IgD-negative memory B cell (primary cell): ENCODE data around the gene FAM229A. TPM values are rescaled to one million over a fixed set of nuclear protein-coding genes. Genes with fewer than 3 reads are reported as not detected.

ENCODE experiments used
- H3K27ac Mint-ChIP-seq, 3 donors: one replicate each; pipeline ENCODE4 v1.8.0; 2020 to 2022; ENCODE audit warnings: mild to moderate bottlenecking in 3 of 3, mixed read lengths in 3 of 3, moderate library complexity in 1 of 3
- H3K27me3 Mint-ChIP-seq: one replicate; pipeline ENCODE4 v1.8.0; 2021; ENCODE audit warnings: mixed read lengths
- H3K36me3 Mint-ChIP-seq: one replicate; pipeline ENCODE4 v1.8.0; 2020; ENCODE audit warnings: mild to moderate bottlenecking, mixed read lengths
- H3K4me1 Mint-ChIP-seq, 3 donors: one replicate each; pipeline ENCODE4 v1.8.0; 2020 to 2022; ENCODE audit warnings: mixed read lengths in 3 of 3, mild to moderate bottlenecking in 1 of 3
- H3K4me3 Mint-ChIP-seq, 4 donors: one replicate each; pipeline ENCODE4 v1.8.0; 2020 to 2022; ENCODE audit warnings: mild to moderate bottlenecking in 4 of 4, mixed read lengths in 4 of 4, moderate library complexity in 3 of 4
- H3K9me3 Mint-ChIP-seq, 3 donors: one replicate each; pipeline ENCODE4 v1.8.0; 2020 to 2021; ENCODE audit warnings: mixed read lengths in 3 of 3, mild to moderate bottlenecking in 1 of 3
- polyA plus RNA-seq: library from polyadenylated mRNA; unstranded; fragments of 300-500 nt; fragmentation: Illumina TruSeq; gene quantifications from one replicate; pipeline ENCODE4 v1.2.3, GENCODE V29; 2021

Gene FAM229A
- polyA plus RNA-seq, 1 donor from 2014 or later = 1.7 TPM

DNA sequence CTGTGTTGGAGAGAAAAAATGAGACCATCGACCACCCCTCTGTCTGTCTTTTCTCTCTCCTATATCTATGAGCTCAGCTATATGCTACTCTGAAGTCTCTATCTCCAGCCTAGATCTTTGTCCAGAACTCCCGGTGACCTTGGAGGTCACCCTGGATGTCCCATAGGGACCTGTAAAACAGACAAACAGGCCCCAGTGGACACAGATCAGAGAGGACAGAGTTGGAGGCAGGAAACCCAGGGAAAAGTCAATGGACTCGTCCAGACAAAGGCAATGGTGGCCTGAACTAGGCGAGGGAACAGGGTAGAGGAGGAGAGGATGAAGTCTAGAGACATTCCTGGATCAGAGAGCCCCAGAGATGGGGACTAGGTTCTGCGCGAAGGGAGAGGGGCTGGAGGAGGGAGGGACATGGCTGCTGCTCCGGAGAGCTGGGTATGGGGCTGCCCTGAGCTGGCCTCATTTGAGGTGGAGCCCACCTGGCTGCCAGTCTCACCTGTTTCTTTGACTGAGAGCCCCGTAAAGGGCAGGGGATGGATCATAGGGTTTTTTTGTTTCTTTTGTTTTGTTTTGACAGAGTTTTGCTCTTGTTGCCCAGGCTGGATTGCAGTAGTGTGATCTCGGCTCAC is 15.6 kb downstream of the FAM229A start:
- H3K9me3 Mint-ChIP-seq = no peaks in the 10 kb centered on the region
- H3K27me3 Mint-ChIP-seq = no peaks in the 10 kb centered on the region
- H3K27ac Mint-ChIP-seq = peak overlapping the region in 1 of 3 donors; percentile 19
- H3K36me3 Mint-ChIP-seq = peaks cover 2% of the 10 kb centered on the region
- H3K4me3 Mint-ChIP-seq = peak overlapping the region in 1 of 4 donors; percentile 54
- H3K4me1 Mint-ChIP-seq = peaks cover 1 to 22% (median 20%) of the 10 kb centered on the region in 3 donors

DNA sequence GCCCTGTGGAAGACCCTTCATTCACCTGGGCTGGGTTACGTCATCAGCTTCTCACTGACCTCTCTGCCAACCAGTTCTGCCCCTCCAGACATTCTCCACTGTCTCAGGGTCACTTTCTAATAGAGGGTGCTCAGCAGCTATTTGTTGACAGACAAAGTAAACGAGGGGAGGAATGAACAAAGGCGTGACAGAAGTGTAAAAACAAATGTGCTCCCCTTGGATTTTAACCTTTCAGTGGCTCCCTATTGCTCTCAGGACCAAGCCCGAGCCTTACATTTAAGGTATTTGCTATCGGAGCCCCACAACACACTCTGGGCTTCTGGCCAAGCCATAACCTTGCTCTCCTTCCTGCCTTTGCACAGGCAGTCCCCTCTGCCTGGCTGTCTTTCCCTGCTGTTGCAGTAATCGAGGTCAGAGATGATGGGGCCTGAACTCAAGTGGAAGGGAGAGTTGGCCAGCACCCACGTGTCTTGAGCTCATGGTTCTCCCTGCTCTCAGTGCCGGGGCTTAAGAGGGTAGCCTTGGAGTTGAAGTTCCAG is 16.9 kb downstream of the FAM229A start:
- peaks cover 2% of the 10 kb centered on the region for H3K36me3 Mint-ChIP-seq
- H3K27ac Mint-ChIP-seq = peak overlapping the region in 2 of 3 donors; percentile 31 to 40
- no peaks in the 10 kb centered on the region for H3K27me3 Mint-ChIP-seq
- no peaks in the 10 kb centered on the region for H3K9me3 Mint-ChIP-seq
- peaks cover 0 to 16% (median 14%) of the 10 kb centered on the region in 3 donors for H3K4me1 Mint-ChIP-seq
- H3K4me3 Mint-ChIP-seq = peak overlapping the region in 1 of 4 donors; percentile 60

DNA sequence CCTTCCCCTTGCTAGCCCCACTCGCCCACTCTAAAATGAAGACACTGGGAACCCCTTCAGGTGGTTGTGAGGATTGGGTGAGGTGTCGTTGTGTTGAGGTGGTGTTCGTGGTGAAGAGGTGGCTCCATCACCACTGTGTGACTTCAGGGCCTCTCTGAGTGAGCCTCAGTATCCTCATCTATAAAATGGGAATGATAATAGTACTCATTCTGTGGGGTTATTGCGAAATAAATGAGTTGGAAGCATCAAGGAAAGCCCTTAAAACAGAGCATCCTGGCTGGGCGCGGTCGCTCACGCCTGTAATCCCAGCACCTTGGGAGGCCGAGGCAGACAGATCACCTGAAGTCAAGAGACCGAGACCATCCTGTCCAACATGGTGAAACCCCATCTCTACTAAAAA is 19.6 kb downstream of the FAM229A start:
- peaks cover 1% of the 10 kb centered on the region for H3K27me3 Mint-ChIP-seq
- H3K36me3 Mint-ChIP-seq = no peaks in the 10 kb centered on the region
- H3K4me1 Mint-ChIP-seq = peaks cover 15 to 30% (median 19%) of the 10 kb centered on the region in 3 donors
- no peaks in the 10 kb centered on the region for H3K9me3 Mint-ChIP-seq
- H3K4me3 Mint-ChIP-seq = peak overlapping the region in 1 of 4 donors; percentile 17
- H3K27ac Mint-ChIP-seq = no peak overlapping the region

DNA sequence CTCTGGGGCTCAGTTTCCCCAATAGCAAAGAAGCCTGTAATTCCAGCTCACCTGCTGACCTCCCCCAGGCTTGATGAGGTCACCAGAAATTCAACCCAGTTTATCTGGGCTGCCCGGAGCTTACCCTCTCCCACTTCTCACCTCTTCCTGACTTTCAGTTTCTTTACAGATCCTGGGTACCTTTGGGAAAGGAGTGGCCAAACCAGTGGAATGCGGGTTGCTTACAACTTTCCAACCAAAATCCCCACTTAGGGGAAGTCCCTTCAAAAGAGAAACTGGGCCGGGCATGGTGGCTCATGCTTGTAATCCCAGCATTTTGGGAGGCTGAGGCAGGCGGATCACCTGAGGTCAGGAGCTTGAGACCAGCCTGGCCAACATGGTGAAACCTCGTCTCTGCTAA is 20.3 kb downstream of the FAM229A start:
- Mint-ChIP-seq H3K9me3 (no peaks in the 10 kb centered on the region), H3K4me3 (no peak overlapping the region), H3K4me1 (peaks cover 21 to 32% (median 23%) of the 10 kb centered on the region in 3 donors), H3K27ac (no peak overlapping the region), H3K36me3 (no peaks in the 10 kb centered on the region), H3K27me3 (peaks cover 1% of the 10 kb centered on the region)

DNA sequence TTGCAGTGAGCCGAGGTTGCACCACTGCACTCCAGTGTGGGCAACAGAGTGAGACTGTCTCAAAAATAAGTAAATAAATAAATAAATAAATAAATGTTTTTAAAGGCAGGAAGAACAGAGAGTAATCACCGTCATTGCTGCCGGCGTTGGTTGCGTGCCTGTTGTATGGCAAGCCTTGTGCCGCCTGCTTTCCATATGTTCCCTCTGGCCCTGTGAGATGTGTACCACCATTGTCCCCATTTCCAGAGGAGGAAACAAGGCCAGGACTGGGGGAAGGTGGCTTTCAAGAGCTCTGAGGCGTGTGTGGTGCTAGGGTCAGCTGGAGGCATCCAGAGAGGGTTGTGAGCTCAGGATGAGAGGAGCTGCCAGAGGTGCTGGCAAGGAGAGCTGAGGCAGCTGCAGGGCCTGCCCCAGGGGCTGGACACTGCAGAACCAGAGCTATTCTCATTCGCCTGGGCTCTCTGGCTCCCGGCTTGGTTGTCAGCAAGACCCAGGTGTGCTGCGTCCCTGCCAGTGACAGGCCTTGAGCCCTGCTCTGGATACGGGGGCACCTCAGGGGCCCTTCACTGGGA is 21.0 kb downstream of the FAM229A start:
- no peak overlapping the region for H3K4me3 Mint-ChIP-seq
- H3K27me3 Mint-ChIP-seq = peaks cover 1% of the 10 kb centered on the region
- H3K36me3 Mint-ChIP-seq = no peaks in the 10 kb centered on the region
- H3K9me3 Mint-ChIP-seq = no peaks in the 10 kb centered on the region
- H3K4me1 Mint-ChIP-seq = peaks cover 23 to 33% (median 24%) of the 10 kb centered on the region in 3 donors
- H3K27ac Mint-ChIP-seq = no peak overlapping the region

DNA sequence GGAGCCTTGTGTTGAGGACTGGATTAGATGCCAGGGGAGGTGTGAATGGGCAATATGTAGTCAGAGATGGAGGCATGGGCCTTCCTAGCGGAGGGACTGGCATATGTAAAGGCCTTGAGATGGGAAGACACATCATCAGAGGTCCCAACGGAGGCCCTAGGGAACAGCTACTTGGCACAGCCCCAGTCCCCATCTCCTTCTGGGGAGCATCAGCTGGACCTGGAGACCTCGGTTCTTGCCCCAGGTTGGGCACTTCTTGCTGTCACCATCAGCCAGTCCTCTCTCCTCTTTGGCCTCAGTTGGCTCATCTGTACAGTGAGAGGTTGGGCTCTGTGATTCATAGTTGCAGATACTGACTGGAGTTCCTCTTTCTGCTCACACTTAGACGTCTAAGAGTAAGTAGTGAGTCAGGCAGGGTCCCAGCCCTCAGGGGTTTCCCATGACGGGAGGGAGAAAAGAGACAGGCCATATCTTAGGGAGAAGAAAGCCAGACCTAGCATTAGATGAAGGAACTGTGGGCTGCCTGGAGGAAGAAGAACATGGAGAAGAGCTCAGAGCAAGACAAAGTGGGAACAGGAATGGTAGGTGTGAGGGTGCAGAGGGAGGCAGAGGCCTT is 22.8 kb downstream of the FAM229A start:
- peaks cover 1% of the 10 kb centered on the region for H3K27me3 Mint-ChIP-seq
- peaks cover 23 to 36% (median 29%) of the 10 kb centered on the region in 3 donors for H3K4me1 Mint-ChIP-seq
- H3K27ac Mint-ChIP-seq = peak overlapping the region in 2 of 3 donors; percentile 7 to 39
- H3K36me3 Mint-ChIP-seq = no peaks in the 10 kb centered on the region
- H3K9me3 Mint-ChIP-seq = no peaks in the 10 kb centered on the region
- peak overlapping the region in 3 of 4 donors; percentile 8 to 49 (median 43) for H3K4me3 Mint-ChIP-seq

DNA sequence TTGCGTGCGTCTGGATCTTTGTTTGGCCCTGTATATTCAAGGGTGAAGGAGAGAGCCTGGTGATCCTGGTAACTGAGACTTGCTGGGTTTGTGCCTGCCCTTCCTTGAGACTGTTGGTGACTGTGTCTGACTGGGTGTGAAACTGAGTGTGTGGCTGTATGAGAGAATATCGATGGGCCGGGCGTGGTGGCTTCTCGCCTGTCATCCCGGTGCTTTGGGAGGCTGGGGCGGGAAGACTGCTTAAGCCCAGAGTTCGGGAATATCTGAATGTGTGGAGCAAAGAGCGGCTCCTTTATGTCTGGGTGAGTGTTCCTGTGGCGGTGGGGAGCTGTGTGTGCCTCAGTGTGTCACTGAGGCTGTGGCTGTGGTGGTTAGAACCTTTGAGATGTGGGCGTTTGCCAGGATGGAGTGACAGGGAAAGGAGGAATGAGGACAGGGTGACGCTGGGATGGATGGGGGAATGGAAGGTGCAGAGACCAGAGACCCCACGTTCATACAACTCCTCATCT is 23.6 kb downstream of the FAM229A start:
- Mint-ChIP-seq H3K9me3 (no peaks in the 10 kb centered on the region), H3K27me3 (peaks cover 1% of the 10 kb centered on the region), H3K27ac (peak overlapping the region in 1 of 3 donors; percentile 29), H3K4me1 (peaks cover 28 to 43% (median 34%) of the 10 kb centered on the region in 3 donors), H3K4me3 (peak overlapping the region in 2 of 4 donors; percentile 16 to 39), H3K36me3 (no peaks in the 10 kb centered on the region)

DNA sequence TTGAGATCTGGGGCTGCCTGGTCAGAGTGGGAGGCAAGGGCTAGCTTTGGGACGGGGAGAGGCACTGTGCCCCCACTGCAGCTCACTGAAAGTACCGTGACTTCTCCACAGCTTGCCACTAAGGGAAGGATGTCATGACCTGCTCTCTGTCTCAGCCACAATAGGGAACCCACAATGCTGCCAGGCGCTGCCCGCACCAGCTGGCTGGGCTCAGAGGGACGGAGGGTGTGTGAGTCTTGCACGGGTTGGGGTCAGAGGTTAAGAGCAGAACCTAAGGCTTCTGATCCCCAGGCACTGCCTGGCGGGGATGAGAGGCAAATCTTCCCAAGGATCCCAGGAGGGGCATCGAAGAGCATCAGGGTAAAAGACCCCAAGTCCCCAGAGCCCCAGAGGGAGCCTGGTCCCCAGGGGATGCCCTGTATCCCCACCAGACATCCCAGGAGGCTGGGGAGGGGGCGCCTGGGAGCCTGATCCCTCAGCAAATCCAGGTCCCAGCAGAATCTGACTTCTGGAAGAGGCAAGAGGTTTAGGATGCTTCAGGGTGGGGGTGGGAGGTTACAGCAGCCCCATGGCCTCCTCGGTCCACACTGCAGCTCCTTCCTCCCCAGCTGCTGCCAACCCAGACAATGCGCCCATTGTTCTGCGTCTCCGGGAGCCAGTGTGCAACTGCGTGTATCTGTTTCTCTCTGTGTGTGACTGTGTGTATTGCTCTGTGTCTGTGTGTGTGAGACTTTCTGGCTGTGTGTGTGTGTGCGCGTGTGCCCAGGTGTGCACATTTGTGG is 24.2 kb downstream of the FAM229A start:
- Mint-ChIP-seq H3K36me3 (no peaks in the 10 kb centered on the region), H3K27me3 (peaks cover 1% of the 10 kb centered on the region), H3K4me1 (peaks cover 34 to 48% (median 38%) of the 10 kb centered on the region in 3 donors), H3K4me3 (peak overlapping the region; percentile 64 to 88 (median 75)), H3K9me3 (no peaks in the 10 kb centered on the region), H3K27ac (peak overlapping the region; percentile 82 to 92 (median 88))

DNA sequence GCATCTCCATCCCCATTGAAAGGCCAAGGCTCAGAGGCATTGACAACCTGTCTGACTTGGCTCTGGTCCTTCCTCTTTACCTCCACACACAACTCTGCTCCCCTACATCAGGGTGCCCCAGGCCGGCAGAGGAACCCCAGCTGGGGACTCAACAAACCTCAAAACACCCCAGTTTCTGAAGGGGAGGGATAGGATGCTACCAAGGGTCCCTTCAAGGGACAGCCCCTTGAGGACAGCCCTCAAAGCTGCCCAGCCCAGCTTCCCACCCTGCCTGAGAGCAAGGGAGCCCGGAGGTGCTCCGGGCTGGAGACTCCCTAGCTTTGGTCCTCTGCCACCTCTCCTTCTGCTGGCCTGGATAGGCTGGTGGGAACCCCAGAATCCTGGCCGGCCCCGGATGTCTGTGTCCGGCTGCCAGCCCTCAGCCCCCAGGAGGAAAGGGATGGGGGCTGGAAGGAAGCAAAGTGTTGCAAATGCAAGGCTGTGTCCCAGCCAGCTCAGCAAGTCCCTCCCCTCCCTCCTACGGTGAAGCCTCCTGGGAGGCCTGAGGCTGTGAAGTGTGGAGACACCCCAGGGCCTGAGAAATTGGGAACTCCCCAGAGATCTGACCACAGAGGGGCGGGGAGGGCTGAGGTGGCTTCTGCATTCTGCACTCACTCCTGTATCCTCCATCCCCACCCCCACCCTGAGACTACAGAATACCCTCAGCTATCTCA is 25.2 kb downstream of the FAM229A start:
- Mint-ChIP-seq H3K27ac (peak overlapping the region; percentile 82 to 92 (median 88)), H3K36me3 (no peaks in the 10 kb centered on the region), H3K27me3 (peaks cover 1% of the 10 kb centered on the region), H3K9me3 (no peaks in the 10 kb centered on the region), H3K4me3 (peak overlapping the region; percentile 82 to 88 (median 84)), H3K4me1 (peaks cover 34 to 47% (median 38%) of the 10 kb centered on the region in 3 donors)

DNA sequence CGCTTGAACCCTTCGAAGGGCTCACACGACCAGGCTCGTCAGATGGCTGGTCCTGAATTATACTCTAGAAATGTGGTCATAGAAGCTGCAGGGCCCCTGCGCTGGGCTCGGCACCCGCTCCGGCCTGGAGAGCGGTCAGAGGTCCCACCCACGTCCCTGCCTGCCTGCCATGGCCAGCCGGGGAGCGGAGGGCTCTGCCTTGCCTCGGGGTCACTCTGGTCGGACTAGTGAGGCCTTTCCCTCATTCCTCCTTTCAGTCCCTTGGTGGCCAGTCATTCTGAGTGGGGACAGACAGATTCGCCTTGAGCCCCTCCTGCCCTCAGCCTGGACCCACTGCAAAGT is 25.7 kb downstream of the FAM229A start:
- Mint-ChIP-seq H3K4me1 (peaks cover 34 to 47% (median 40%) of the 10 kb centered on the region in 3 donors), H3K36me3 (no peaks in the 10 kb centered on the region), H3K4me3 (peak overlapping the region; percentile 82 to 88 (median 84)), H3K9me3 (no peaks in the 10 kb centered on the region), H3K27me3 (peaks cover 1% of the 10 kb centered on the region), H3K27ac (peak overlapping the region; percentile 58 to 92 (median 88))

DNA sequence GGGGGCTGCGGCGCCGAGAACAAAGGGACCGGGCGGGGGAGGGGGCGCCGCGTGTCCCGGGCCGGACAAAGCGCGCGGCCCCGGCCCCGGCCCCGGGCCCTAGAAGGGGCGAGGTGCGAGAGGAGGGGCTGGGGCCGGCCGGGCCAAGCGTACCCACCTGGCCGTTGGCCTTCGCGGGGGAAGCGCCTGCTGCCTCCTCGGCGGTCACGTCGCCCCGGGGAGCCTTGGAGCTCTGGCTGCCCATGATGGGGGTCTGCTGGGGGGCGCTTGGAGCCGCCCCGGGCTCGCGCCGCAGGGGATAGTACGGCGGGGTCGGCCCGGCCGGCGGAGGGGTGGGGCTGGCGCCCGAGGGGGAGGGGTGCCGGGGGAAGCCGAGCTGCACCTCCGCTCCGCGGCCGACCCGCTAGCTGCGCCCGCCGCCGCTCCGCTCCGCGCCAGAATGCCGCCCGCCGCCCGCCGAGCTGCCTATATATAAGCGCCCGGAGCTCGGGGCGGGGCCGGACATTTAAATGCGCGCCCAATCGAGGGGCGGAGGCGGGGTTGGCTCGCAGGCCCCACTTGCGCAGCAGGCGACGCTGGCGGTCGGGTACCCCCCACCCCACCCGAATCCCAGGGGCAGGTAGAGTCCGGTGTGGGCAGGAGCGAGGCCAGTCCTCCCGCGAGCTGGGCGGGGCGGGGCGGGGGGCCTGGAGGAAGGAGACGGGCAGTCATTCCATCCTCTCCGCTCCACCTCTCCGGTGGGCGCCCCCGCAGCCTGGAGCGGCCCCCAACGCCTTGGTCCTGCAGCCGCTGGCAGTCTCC is 26.3 kb downstream of the FAM229A start, which contains the start of gene MARCKSL1:
Gene MARCKSL1, minus strand, starts transcription at position 444 of the 801 bp plus-strand sequence. Its CDS starts 200 bp downstream, at position 244.
- H3K4me1 Mint-ChIP-seq = peaks cover 34 to 47% (median 43%) of the 10 kb centered on the region in 3 donors
- no peaks in the 10 kb centered on the region for H3K36me3 Mint-ChIP-seq
- H3K9me3 Mint-ChIP-seq = no peaks in the 10 kb centered on the region

DNA sequence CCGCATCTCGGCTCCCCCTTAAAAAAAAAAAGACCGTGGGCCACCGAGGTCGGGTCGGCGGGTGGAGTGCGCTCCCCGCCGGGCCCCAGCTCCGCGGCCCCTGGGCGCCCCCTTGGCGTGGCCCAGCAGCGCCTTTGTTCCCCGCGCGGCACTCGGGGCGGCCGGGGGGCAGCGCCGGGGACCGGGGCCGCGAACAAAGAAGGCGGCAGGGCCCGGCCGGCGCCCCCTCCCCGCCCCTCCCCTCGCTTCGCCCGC is 26.8 kb downstream of the FAM229A start:
- Mint-ChIP-seq H3K9me3 (no peaks in the 10 kb centered on the region), H3K36me3 (no peaks in the 10 kb centered on the region), H3K4me3 (peak overlapping the region in 3 of 4 donors; percentile 87 to 93 (median 90)), H3K4me1 (peaks cover 34 to 49% (median 43%) of the 10 kb centered on the region in 3 donors), H3K27me3 (peaks cover 1% of the 10 kb centered on the region), H3K27ac (no peak overlapping the region)

More for the DNA sequence above, 26.3 kb downstream of the FAM229A start, which contains the start of gene MARCKSL1:
- Mint-ChIP-seq H3K27me3 (peaks cover 1% of the 10 kb centered on the region), H3K27ac (peak within 1 kb of the TSS; percentile 88 to 92 (median 89)), H3K4me3 (peak within 1 kb of the TSS; percentile 87 to 93 (median 91))

DNA sequence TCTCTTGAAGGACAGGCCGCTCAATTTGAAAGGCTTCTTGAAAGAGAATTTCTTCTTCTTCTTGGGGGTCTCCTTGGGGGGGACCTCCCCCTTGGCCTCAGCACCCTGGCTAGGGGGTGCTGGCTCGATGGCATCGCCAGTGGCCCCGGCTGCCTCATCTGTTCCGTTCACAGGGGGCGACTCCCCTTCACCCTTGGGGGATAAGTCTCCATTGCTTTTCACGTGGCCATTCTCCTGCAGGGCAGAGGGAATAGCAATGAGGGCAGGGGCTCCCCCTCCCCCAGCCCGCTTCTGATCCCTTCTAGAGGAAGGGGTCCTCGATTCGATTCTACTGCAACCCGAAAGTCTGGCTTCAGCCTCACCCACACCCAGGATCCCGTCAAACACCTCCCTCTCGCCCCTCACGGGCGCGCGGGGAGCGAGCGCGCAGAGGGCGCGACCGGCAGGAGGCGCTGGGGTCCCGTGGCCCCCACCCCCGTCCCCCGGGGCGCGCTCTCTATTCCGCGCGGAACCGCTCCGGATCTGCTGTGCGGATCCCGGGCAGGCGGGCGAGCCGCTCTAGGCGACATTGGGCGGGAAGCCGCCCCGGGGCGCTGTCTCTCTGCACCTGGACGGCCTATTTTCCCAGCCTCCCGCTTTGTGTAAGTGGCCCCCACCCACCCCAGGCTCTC is 27.3 kb downstream of the FAM229A start:
- Mint-ChIP-seq H3K9me3 (no peaks in the 10 kb centered on the region), H3K4me1 (peaks cover 34 to 48% (median 43%) of the 10 kb centered on the region in 3 donors), H3K27ac (peak overlapping the region; percentile 70 to 89 (median 87)), H3K36me3 (no peaks in the 10 kb centered on the region), H3K27me3 (peaks cover 1% of the 10 kb centered on the region), H3K4me3 (peak overlapping the region; percentile 87 to 93 (median 91))
